Tracheal epithelial cell (primary cell): Measurements from ENCODE around the gene DNAAF5. TPM values are rescaled to one million over a fixed set of nuclear protein-coding genes. Genes with fewer than 3 reads are reported as not detected.

Experiments
- total RNA-seq: library from RNA; depleted of rRNA; stranded (reverse); fragments of >200 nt; gene quantifications from 2 replicates; pipeline ENCODE4 v1.2.1, GENCODE V29; 2014

Gene DNAAF5
- 15.6 and 22.4 TPM in 2 replicates for total RNA-seq

GRCh38 chr7:726084-726853 is at the start of gene DNAAF5:
DNAAF5 (plus strand) TSS chr7:726699; CDS start chr7:726721, 22 bp downstream.

GRCh38 chr7:727104-727805 is 756 bp downstream of the DNAAF5 start, which contains the start of gene PRKAR1B:
PRKAR1B (minus strand) TSS chr7:727281; CDS start chr7:711505, 15,776 bp downstream.

GRCh38 chr7:832167-832967 is 105.9 kb downstream of the DNAAF5 start, which contains the start of gene SUN1:
SUN1 (plus strand) TSS chr7:832476; CDS start chr7:832525, 49 bp downstream.

Other genes starting within 250 kb of the DNAAF5 start
- gene PDGFA, start 206.9 kb upstream of the DNAAF5 start, total RNA-seq = 38.1 and 89.9 TPM in 2 replicates
- 11.3 and 13.5 TPM in 2 replicates for gene PRKAR1B, start 582 bp downstream of the DNAAF5 start, total RNA-seq
- 125 and 131 TPM in 2 replicates for gene SUN1, start 105.8 kb downstream of the DNAAF5 start, total RNA-seq
- 23.7 and 29.6 TPM in 2 replicates for gene GET4, start 149.9 kb downstream of the DNAAF5 start, total RNA-seq
- gene ADAP1, start 228.0 kb downstream of the DNAAF5 start, total RNA-seq = 18.3 and 25.6 TPM in 2 replicates
- 6.0 and 11.5 TPM in 2 replicates for gene COX19, start 248.8 kb downstream of the DNAAF5 start, total RNA-seq